RWPE1 (cell line): Measurements from ENCODE around the gene D2HGDH.

Experiments
- CTCF ChIA-PET: fragments of 350-600 bp; sonication (Branson Sonifier 250); formaldehyde crosslinking; extraction: SDS; loops from one replicate; lab custom pipeline; 2021; lab: Yijun Ruan, JAX
- POLR2A ChIA-PET: fragments of 400-600 bp; formaldehyde crosslinking; extraction: SDS; loops from one replicate; lab custom pipeline; 2020; ENCODE audit warnings: antibody characterized with exemption; ENCODE audit not compliant: low non-redundant PET; lab: Yijun Ruan, JAX
- DNase-seq: peaks from one replicate; pipeline ENCODE4 v3.0.0; 2012; ENCODE audit warnings: low spot score
- H3K27ac ChIP-seq: fragments of 450-650 bp; 2 replicates; pipeline ENCODE4 v1.5.1; 2017
- CTCF ChIP-seq: fragments of 450-650 bp; conservative IDR thresholded peaks from 2 replicates; pipeline ENCODE4 v1.5.1; 2017; ENCODE audit warnings: low read depth, mild to moderate bottlenecking

The D2HGDH gene

GRCh38 chr2:241809383-241810306, 75.2 kb downstream of the D2HGDH start:
- TF ChIP-seq CTCF: no peak
- H3K27ac ChIP-seq: no peak overlapping the region
- ChIA-PET CTCF (interaction anchor here (0.6 kb wide), 1 partner anchor 54 kb away, joined by 3 read pairs; no protein-coding TSS in a partner anchor), POLR2A (no interaction called here)
- DNase-seq: no peak

- no peak for DNase-seq
These were observed 76.1 kb downstream of the D2HGDH start for GRCh38 chr2:241810307-241811200.

GRCh38 chr2:241811201-241811951, 76.9 kb downstream of the D2HGDH start:
- no peak overlapping the region for H3K27ac ChIP-seq
- ChIA-PET CTCF (no interaction called here), POLR2A (no interaction called here)
- TF ChIP-seq CTCF: no peak
- DNase-seq: no peak

More at GRCh38 chr2:241810307-241811200, 76.1 kb downstream of the D2HGDH start:
- no peak for TF ChIP-seq CTCF
- H3K27ac ChIP-seq: no peak overlapping the region
- POLR2A ChIA-PET: no interaction called here
- CTCF ChIA-PET: interaction anchor here (0.5 kb wide), 1 partner anchor 243 kb away, joined by 3 read pairs; no protein-coding TSS in a partner anchor

- TF ChIP-seq CTCF: no peak
- no peak for DNase-seq
- ChIA-PET CTCF (no interaction called here), POLR2A (no interaction called here)
- no peak overlapping the region for H3K27ac ChIP-seq
These were observed 77.7 kb downstream of the D2HGDH start for GRCh38 chr2:241811952-241812729.

- TF ChIP-seq CTCF: no peak
- ChIA-PET POLR2A (interaction anchor here (0.7 kb wide), 1 partner anchor 347 kb away, joined by 3 read pairs; no protein-coding TSS in a partner anchor), CTCF (no interaction called here)
- DNase-seq: no peak
- no peak overlapping the region for H3K27ac ChIP-seq
These were observed 78.6 kb downstream of the D2HGDH start for GRCh38 chr2:241812730-241813643.
